Stimulated activated naive CD8-positive, alpha-beta T cell treated with anti-CD3 and anti-CD28 coated beads, Interleukin-15, amount 100 ng/mL, for 72 hours (primary cell): ENCODE results near the gene SPRR1A.

Experiments used
- ATAC-seq: fragments of 150-1000 bp; cut with Tn5 transposase; 2 replicates; pipeline ENCODE4 v1.10.0; 2021; ENCODE audit warnings: mild to moderate bottlenecking, moderate library complexity
- DNase-seq, 2 donors: peaks; one replicate each; pipeline ENCODE4 v3.0.0; 2021 to 2022
- H3K27ac Mint-ChIP-seq, 2 donors: one replicate each; pipeline ENCODE4 v1.8.0; 2022; ENCODE audit warnings: mild to moderate bottlenecking in 2 of 2, mixed read lengths in 2 of 2, moderate library complexity in 2 of 2
- H3K27me3 Mint-ChIP-seq: one replicate; pipeline ENCODE4 v1.8.0; 2022; ENCODE audit warnings: mixed read lengths
- H3K4me1 Mint-ChIP-seq: one replicate; pipeline ENCODE4 v1.8.0; 2022; ENCODE audit warnings: mild to moderate bottlenecking, mixed read lengths
- H3K4me3 Mint-ChIP-seq, 2 donors: one replicate each; pipeline ENCODE4 v1.8.0; 2022; ENCODE audit warnings: mild to moderate bottlenecking in 2 of 2, mixed read lengths in 2 of 2, moderate library complexity in 1 of 2
- H3K9me3 Mint-ChIP-seq, 2 donors: one replicate each; pipeline ENCODE4 v1.8.0; 2022; ENCODE audit warnings: mixed read lengths in 2 of 2

Gene SPRR1A

DNA sequence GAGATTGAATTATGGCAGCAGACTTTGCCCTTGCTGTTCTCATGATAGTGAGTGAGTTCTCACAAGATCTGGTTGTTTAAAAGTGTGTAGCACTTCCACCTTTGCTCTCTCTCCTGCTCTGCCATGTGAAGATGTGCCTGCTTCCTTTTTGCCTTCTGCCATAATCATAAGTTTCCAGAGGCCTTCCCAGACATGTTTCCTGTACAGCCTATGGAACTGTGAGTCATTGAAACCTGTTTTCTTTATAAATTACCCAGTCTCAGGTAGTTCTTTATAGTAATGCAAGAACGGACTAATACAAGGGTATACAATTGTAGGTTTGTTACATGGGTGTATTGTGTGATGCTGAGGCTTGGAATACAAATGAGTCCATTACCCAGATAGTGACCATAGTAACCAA, 51.3 kb downstream of the SPRR1A start:
- Mint-ChIP-seq H3K9me3 (no peaks in the 10 kb centered on the region), H3K27ac (no peak overlapping the region), H3K4me1 (no peaks in the 10 kb centered on the region), H3K27me3 (peaks cover 40% of the 10 kb centered on the region), H3K4me3 (no peak overlapping the region)
- ATAC-seq (no peak), DNase-seq (no peak)
